B cell (primary cell): ENCODE measurements around the gene RTL1. TPM values are rescaled to one million over a fixed set of nuclear protein-coding genes. Genes with fewer than 3 reads are reported as not detected.

Experiments
- ATAC-seq: fragments of 200-7000 bp; cut with Tn5 transposase; one replicate; pipeline ENCODE4 v1.10.0; 2021; ENCODE audit warnings: low read depth, mild to moderate bottlenecking, moderate number of reproducible peaks, moderate library complexity
- CTCF ChIA-PET: fragments of 350-600 bp; sonication (Branson Sonifier 250); formaldehyde crosslinking; loops from one replicate; lab custom pipeline; 2021; ENCODE audit warnings: antibody characterized with exemption, inconsistent platforms; lab: Charles Lee
- POLR2A ChIA-PET: fragments of 350-600 bp; sonication (Branson Sonifier 250); formaldehyde crosslinking; loops from one replicate; lab custom pipeline; 2021; ENCODE audit warnings: antibody characterized with exemption; lab: Charles Lee
- DNase-seq: peaks from one replicate; pipeline ENCODE4 v3.0.0; 2013
- H2AFZ ChIP-seq: 2 replicates; pipeline ENCODE4 v1.6.1; 2012; ENCODE audit warnings: mild to moderate bottlenecking, low read depth, low read length; ENCODE audit not compliant: insufficient read depth, poor library complexity, severe bottlenecking
- H3K27ac ChIP-seq, 2 donors: 1 replicate in 1 of 2; 2 replicates in 1 of 2; pipeline ENCODE4 v1.5.1; 2012 to 2013; ENCODE audit warnings: low read length in 2 of 2, mild to moderate bottlenecking in 2 of 2, moderate library complexity in 1 of 2
- H3K27me3 ChIP-seq, 4 experiments: fragments of 200-600 bp in 1 of 4; sonication (generic) in 1 of 4; replicated peaks in 1 of 4; 1 replicate in 2 of 4; 2 replicates in 2 of 4; pipeline versions ENCODE4 v1.6.1 to v1.7.0; 2013 to 2016; ENCODE audit warnings: low read length in 3 of 4, mild to moderate bottlenecking in 2 of 4, mixed read lengths in 1 of 4, moderate library complexity in 1 of 4; ENCODE audit not compliant: insufficient read depth in 4 of 4, control insufficient read depth in 3 of 4; ENCODE audit errors: control extremely low read depth in 1 of 4
- H3K36me3 ChIP-seq, 2 experiments: replicated peaks in 1 of 2; 1 replicate in 1 of 2; 2 replicates in 1 of 2; pipeline versions ENCODE4 v1.6.1 to v1.7.1; 2013; ENCODE audit warnings: low read length in 1 of 2; ENCODE audit not compliant: insufficient read depth in 2 of 2, control insufficient read depth in 1 of 2; ENCODE audit errors: control extremely low read depth in 1 of 2, extremely low read depth in 1 of 2
- H3K4me1 ChIP-seq, 2 donors: fragments of 200-600 bp in 1 of 2; sonication (generic) in 1 of 2; 1 replicate in 1 of 2; 2 replicates in 1 of 2; pipeline versions ENCODE4 v1.5.1 to v1.6.1; 2013 to 2017; ENCODE audit warnings: low read length in 2 of 2; ENCODE audit not compliant: control insufficient read depth in 2 of 2, insufficient read depth in 2 of 2
- H3K4me2 ChIP-seq: replicated peaks from 2 replicates; pipeline ENCODE3; 2012; ENCODE audit warnings: mild to moderate bottlenecking, low read depth, low read length; ENCODE audit not compliant: poor library complexity, severe bottlenecking
- H3K4me3 ChIP-seq, 5 experiments: fragments of 200-600 bp in 1 of 5; sonication (generic) in 1 of 5; 1 replicate in 3 of 5; 2 replicates in 2 of 5; pipeline versions ENCODE4 v1.5.1 to v1.7.0; 2011 to 2016; ENCODE audit warnings: low read length in 4 of 5, mild to moderate bottlenecking in 4 of 5, low read depth in 2 of 5, control low read depth in 1 of 5, moderate library complexity in 1 of 5; ENCODE audit not compliant: insufficient read depth in 1 of 5; ENCODE audit errors: control extremely low read depth in 1 of 5, extremely low read depth in 1 of 5
- H3K79me2 ChIP-seq: fragments of 200-600 bp; sonication (generic); one replicate; pipeline ENCODE4 v1.6.0; 2016; ENCODE audit warnings: low read length; ENCODE audit not compliant: control insufficient read depth, insufficient read depth
- H3K9ac ChIP-seq: fragments of 200-600 bp; sonication (generic); 2 replicates; pipeline ENCODE4 v1.6.1; 2017; ENCODE audit warnings: mild to moderate bottlenecking, low read length, moderate library complexity
- H3K9me3 ChIP-seq, 3 donors: one replicate each; pipeline versions ENCODE4 v1.6.1 to v1.7.1; 2013; ENCODE audit warnings: low read length in 2 of 3; ENCODE audit not compliant: control insufficient read depth in 2 of 3, insufficient read depth in 1 of 3; ENCODE audit errors: control extremely low read depth in 1 of 3
- H4K20me1 ChIP-seq: 2 replicates; pipeline ENCODE4 v1.6.0; 2012; ENCODE audit warnings: mild to moderate bottlenecking, low read length; ENCODE audit not compliant: insufficient read depth, control insufficient read depth, poor library complexity, severe bottlenecking
- H3K27ac Mint-ChIP-seq: one replicate; pipeline ENCODE4 v1.8.0; 2021; ENCODE audit warnings: mixed read lengths
- H3K27me3 Mint-ChIP-seq: one replicate; pipeline ENCODE4 v1.8.0; 2021; ENCODE audit warnings: mixed read lengths
- H3K4me1 Mint-ChIP-seq: one replicate; pipeline ENCODE4 v1.8.0; 2021; ENCODE audit warnings: mixed read lengths
- H3K4me3 Mint-ChIP-seq: one replicate; pipeline ENCODE4 v1.8.0; 2021; ENCODE audit warnings: mixed read lengths
- H3K9me3 Mint-ChIP-seq: one replicate; pipeline ENCODE4 v1.8.0; 2022; ENCODE audit warnings: mixed read lengths; ENCODE audit not compliant: insufficient read depth
- CTCF ChIP-seq: fragments of 200-600 bp; IDR thresholded peaks from one replicate; pipeline ENCODE4 v1.8.0; 2022; ENCODE audit warnings: antibody characterized with exemption, mild to moderate bottlenecking
- EZH2 ChIP-seq: IDR thresholded peaks from 2 replicates; pipeline ENCODE4 v1.6.1; 2012; ENCODE audit warnings: borderline replicate concordance, low read depth, mild to moderate bottlenecking, moderate library complexity, low read length; ENCODE audit not compliant: insufficient read depth, poor library complexity, severe bottlenecking
- WGBS: methylation state at CpG from one replicate; pipeline ENCODE4 v1.1.5; 2013; ENCODE audit warnings: missing lambda C conversion rate; ENCODE audit not compliant: insufficient coverage; 5-methylcytosine and 5-hydroxymethylcytosine counted together
- intact Hi-C: fragments of 100-400 bp; cut with micrococcal nuclease; formaldehyde crosslinking; loops from one replicate; pipeline ENCODE4 v1.10.0; 2022
- polyA plus RNA-seq: library from polyadenylated mRNA; depleted of rRNA; stranded (reverse); fragments of >200 nt; gene quantifications from 2 replicates; pipeline ENCODE4 v1.2.3, GENCODE V29; 2012
- total RNA-seq, 2 donors: library from RNA; stranded (reverse); fragments of 120-200 nt in 1 of 2; gene quantifications; 1 replicate in 1 of 2; 2 replicates in 1 of 2; pipeline versions ENCODE4 v1.2.3 to v1.2.4, GENCODE V29; 2013 to 2022

The RTL1 gene
- total and polyA plus RNA-seq, 2 donors (not counting 1 experiment from before 2014, with no cell fraction given) = not detected

DNA sequence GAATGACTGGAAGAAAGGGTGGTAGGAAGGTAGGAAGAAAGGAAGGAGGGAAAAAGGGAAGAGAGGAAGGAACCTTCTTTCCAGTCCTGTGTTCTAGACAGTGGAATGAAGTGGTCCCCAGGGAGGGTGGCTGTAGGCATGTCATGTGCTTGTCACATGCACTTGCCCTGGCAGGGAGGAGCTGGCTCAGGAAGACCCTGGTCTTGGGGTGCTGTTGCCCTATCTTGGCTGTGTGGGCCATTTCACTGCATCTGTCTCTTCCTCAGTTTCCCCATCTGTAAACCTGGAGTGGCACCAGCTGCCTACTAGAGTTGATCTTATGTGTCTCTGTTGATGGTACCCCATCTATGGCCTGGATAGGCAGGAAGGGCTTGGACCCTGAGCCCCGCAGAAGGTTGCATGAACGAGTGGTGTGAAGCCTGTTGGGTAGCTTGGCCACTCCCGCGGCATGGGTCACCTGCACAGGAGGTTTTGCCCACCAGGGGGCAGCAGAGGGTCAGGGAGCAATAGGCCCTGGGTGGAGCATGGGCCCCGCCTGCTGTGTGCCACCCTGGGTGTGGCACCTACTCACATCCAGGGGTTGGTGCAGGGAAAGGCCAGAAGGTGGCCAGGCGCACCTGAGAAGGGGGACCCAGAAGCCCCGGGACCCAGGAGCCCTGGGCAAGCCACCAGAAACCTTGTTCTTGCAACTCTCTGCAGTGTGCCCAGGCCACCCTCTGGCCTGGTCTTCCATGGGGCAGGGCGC is 52.5 kb downstream of the RTL1 start:
- Histone ChIP-seq H3K27me3 (no peaks in the 10 kb centered on the region), H3K9ac (no peak overlapping the region), H2AFZ (no peak overlapping the region), H3K4me3 (no peak overlapping the region), H4K20me1 (no peaks in the 10 kb centered on the region), H3K9me3 (no peaks in the 10 kb centered on the region), H3K79me2 (no peaks in the 10 kb centered on the region), H3K27ac (no peak overlapping the region), H3K4me2 (no peak overlapping the region), H3K36me3 (no peaks in the 10 kb centered on the region), H3K4me1 (peaks cover 0 to 8% of the 10 kb centered on the region in 2 donors)
- no peak overlapping the region for H3K4me3 Mint-ChIP-seq
- 55% methylated on average over 8 of the region's 8 CpGs for WGBS
- H3K27ac Mint-ChIP-seq = no peak overlapping the region
- peak; percentile 65 for DNase-seq
- intact Hi-C loops = no loop called here
- no peaks in the 10 kb centered on the region for H3K4me1 Mint-ChIP-seq
- ATAC-seq = peak; percentile 74
- TF ChIP-seq CTCF = peak; percentile 76
- TF ChIP-seq EZH2 = no peak
- H3K9me3 Mint-ChIP-seq = no peaks in the 10 kb centered on the region
- ChIA-PET POLR2A (no interaction called here), CTCF (interaction anchor here (1.1 to 1.5 kb wide), 2 partner anchors 9 to 776 kb away, joined by 5 to 7 read pairs; no protein-coding TSS in a partner anchor)
- H3K27me3 Mint-ChIP-seq = no peaks in the 10 kb centered on the region

- DNase-seq (no peak), ATAC-seq (no peak)
- Mint-ChIP-seq H3K27ac (no peak overlapping the region), H3K4me3 (no peak overlapping the region), H3K27me3 (peaks cover 3% of the 10 kb centered on the region), H3K4me1 (no peaks in the 10 kb centered on the region), H3K9me3 (no peaks in the 10 kb centered on the region)
- TF ChIP-seq CTCF = no peak
- TF ChIP-seq EZH2 = no peak
- H3K27ac ChIP-seq = peak overlapping the region in 1 of 2 donors; percentile 21
- 2% methylated on average over 5 of the region's 8 CpGs for WGBS
- CTCF ChIA-PET = interaction anchor here (0.6 kb wide), 1 partner anchor 1462 kb away, joined by 3 read pairs; no protein-coding TSS in a partner anchor
- intact Hi-C loops = no loop called here
- H3K79me2 ChIP-seq = no peaks in the 10 kb centered on the region
- H2AFZ ChIP-seq = peak overlapping the region; percentile 83
- H3K4me3 ChIP-seq = peak overlapping the region in 2 of 5 experiments; percentile 14 to 44
- H3K4me2 ChIP-seq = peak overlapping the region; percentile 63
- no peaks in the 10 kb centered on the region for H3K27me3 ChIP-seq
- peaks cover 0 to 8% of the 10 kb centered on the region in 2 donors for H3K4me1 ChIP-seq
- no peaks in the 10 kb centered on the region for H4K20me1 ChIP-seq
- POLR2A ChIA-PET = no interaction called here
- H3K9ac ChIP-seq = peak overlapping the region; percentile 50
- no peaks in the 10 kb centered on the region for H3K36me3 ChIP-seq
- no peaks in the 10 kb centered on the region for H3K9me3 ChIP-seq
These were observed 54.3 kb downstream of the RTL1 start for GRCh38 chr14:100849115-100849781.
